NT2/D1 (cell line): ENCODE data around the gene NPB.

Source experiments
- SUZ12 ChIP-seq: IDR thresholded peaks from 2 replicates; pipeline ENCODE4 v1.6.1; 2011; ENCODE audit not compliant: insufficient read length, insufficient read depth; ENCODE audit errors: extremely low read depth
- YY1 ChIP-seq: IDR thresholded peaks from 2 replicates; pipeline ENCODE4 v1.6.1; 2011; ENCODE audit not compliant: insufficient read length, insufficient read depth
- ZNF274 ChIP-seq: IDR thresholded peaks from 2 replicates; pipeline ENCODE4 v1.6.1; 2011; ENCODE audit warnings: mild to moderate bottlenecking, low read depth, low read length

DNA sequence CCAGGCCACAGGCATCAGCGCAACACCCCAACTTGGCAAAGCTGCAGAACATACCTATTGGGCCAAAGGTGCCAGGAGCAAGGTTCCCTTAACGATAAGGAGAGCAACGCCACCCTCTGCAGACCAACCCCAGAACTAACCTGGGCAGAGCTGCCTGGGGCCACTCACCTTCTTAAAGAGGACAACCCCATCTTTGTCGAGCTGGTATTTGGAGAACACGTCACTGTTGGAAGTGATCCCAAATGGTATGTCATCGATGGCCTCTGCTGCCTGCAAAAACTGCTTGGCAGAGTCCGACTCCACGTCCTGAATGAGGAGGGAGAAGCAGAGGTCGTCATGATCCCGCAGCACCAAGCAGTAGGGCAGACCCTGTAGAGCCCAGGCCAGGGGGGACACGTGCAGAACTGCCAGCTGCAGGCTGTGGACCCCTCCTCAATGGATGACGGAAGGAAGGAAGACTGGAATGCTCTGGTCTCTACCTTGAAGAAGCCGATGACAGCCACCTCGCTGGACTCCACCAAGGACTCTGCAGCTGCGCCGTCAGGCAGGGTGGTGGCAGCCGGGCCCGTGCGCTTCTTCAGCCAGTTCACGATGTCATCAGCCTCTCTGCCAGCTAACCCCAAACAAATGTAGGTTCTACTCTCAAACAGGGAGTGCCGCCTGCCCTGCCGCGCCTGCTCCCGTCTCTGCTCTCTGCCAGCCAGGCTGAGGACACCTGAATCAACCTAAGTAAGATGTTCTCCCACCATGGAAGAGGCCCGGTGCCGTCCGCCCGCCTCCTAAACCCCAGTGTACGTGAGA lies 46.9 kb upstream of the NPB start:
- TF ChIP-seq YY1: no peak
- no peak for TF ChIP-seq SUZ12
- TF ChIP-seq ZNF274: no peak
